EL (cell line): Measurements from ENCODE around the gene STPG2.
"Not testable (repeated sequence)": the region's sequence is repeated elsewhere in the genome, so short reads cannot be mapped to it uniquely, and the experiment has no call there.

ENCODE experiments used
- DNase-seq: peaks from one replicate; pipeline ENCODE4 v3.0.0-alpha.2; 2016

STPG2 gene

DNA sequence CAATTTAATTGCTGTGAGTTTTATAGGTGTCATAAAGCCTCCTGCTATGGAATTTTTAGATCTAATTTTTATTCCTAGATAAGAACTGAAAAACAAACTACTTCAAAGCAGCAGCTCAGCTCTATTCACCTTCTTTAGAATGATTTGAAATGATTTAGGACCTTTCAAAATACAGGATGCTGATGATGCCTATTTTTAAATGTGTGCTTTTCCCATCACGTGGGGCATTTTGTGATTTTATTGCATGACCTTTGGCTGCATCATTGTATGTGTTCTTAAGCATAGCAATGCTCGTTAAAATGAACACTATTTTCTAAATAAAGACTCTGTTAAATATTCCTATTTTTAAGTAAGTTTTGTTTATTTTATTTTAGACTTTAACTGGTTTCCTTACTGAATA is 537.3 kb downstream of the STPG2 start:
- DNase-seq, result no peak

DNA sequence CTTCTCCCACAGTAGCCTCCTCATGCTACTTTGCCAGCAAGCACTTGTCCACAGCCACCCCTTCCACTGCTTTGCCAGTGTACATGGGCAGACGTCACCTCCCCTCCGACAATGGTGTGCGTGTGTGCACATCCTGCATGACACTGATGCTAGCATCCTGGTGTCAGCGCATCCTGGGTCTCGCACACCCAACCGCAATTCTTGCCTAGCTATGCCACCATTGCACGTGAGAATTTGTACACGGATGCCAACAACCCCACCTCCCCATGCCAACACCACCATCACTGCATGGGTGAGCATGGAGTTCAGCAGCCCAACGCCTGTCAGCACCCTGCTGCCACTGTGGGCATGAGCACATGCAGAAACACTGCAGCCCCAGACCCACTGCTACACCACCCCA is 550.0 kb downstream of the STPG2 start:
- no peak for DNase-seq

DNA sequence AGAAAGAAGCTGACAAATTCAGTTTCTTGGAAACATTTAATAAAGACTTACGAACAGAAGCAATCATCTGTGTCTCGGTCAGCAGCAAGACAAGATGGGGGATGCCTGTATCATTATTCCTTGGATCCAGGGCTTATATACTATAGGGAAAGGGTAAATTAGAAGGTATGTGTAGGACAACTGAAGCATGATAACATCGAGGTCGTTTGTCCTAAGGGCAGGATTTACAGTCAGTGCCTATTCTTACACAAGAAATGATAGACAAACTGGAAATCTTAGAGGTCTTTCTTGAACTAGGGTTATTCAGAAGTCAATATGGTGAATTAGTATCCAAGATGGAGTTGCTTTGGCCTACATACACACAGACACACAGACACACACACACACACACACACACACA is 553.0 kb downstream of the STPG2 start:
- DNase-seq, result no peak

DNA sequence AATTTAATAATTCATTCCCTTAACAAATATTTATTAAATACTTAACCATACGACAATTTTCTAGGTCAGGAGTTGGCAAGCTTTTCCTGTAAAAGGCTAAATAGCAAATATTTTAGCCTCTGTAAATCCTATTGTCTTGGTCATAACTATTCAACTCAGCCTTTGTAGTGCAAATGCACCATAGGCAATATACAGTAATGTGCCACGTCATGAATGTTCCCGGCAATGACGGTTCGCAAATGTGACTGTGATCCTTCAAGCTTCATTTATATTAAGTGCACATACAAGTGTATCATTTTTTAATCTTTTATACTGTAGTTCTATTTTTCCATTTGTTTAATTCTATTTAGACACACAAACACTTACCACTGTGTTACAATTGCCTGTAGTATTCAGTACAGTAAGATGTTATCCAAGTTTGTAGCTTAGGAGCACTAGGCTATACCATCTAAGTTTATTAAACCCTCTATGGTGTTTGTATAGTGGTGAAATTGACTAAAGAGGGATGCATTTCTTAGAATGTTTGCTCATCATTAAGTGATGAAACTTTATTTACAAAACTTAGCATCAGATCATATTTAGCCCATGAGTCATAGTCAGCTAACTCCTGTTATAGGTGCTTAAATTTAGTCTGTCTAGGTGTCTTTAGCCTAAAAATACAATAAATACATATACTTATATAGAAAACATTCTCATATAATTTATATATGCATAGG is 553.6 kb downstream of the STPG2 start:
- no peak for DNase-seq

DNA sequence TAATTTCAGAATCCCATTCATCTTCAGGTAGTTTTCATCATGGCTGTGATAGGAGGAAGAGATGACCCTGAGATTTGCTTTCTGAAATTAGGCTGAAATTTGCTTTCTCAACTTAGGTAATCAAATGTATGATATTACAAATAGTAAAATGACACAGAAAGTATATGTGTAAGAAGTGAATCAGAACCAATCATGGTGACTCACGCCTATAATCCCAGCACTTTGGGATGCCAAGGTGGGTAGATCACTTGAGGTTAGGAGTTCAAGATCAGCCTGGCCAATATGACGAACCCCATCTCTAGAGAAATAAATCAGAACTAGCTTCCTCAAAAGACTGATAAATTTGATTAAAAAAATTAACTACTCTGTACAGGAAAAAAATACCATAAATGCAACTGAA is 555.4 kb downstream of the STPG2 start:
- DNase-seq, result no peak

DNA sequence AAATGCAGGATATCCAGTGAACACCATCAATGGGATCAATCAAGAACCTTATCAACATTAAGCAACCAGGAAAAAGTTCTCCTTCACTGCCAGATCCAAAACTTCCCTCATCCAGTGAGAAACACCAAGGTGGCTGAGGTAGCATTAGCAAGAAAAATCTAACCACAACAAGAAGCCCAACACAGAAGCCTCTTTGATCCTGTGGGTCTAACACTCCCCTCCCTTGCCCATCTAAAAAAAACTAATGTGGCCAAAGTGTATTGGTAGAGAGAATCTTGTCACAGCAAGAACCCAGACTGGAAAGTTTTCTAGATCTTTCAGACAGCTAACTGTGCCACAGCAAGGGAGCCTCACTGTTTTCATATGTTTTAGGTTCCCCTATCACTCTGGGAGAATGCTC is 558.0 kb downstream of the STPG2 start:
- DNase-seq, result no peak

DNA sequence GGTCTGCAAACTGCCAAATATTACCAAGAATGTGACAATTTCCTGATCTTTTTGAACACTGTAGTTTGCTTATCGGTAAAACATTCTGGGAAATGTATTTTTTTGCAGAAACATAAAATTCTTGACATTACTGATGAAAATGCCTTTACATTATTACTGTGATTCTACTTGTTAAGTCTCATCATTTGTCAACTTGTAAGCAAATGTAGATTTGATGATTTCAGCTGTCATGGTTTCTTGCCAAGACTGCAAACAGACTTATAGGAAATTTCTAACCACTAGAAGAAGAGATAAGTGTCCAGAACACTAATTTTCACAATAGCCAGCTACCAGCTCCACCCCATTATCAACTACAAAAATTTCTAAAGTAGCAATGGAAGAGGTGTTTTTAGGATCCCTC is 560.4 kb downstream of the STPG2 start:
- no peak for DNase-seq

DNA sequence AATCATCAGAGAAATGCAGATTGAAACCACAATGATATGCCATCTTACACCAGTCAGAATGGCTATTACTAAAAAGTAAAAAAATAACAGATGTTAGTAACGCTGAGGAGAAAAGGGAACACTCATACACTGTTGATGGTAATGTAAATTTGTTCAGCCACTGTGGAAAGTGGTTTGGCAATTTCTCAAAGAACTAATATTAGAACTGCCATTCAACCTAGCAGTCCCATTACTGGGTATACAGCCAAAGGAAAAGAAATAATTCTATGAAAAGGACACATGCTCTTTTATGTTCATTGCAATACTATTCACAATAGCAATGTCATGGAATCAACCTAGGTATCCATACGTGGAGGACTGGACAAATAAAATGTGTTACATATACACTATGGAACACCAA is 566.3 kb downstream of the STPG2 start:
- DNase-seq, result no peak

DNA sequence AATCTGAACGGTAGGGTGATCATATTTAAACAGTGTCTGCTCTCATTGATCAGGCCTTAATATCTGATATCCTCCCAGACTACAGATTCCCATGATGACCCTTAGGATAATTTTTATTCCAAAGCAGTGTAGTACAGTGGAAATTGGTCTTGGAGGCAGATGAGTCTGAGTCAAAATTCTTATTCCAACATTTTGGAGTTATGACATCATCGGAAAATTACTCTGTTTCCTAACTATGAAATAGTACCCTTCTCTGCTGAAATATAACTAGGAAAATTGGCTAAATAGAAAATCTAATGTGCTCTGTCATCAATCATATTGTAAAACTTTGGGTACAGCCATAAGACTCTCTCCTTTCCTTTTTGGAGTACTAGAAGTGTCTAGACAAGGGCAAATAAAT is 583.3 kb downstream of the STPG2 start:
- no peak for DNase-seq

DNA sequence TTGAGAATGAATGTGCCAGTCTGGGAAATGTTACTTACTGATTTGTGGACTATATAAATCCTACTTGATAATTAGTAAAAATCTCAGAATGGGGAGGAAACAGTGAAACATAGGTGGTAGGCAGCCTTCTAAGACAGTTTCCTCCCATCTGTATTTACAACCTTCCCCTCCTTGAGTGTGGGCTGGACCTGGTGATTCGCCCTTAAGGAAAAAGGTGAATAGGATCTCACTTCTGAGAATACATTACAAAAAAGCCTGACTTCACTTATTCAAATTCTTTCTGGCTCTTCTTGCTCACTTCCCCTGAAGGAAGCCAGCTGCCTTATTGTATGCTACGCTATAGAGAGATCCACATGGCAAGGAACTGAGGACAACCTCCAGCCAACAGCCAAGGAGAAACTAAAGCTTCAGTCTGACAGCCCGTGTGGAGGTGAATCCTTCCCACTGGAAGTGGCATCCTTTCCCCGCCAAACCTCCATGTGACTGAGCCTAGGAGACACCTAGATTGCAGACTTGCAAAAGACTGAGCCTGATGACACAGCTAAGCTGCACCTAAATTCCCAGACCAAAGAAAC is 585.0 kb downstream of the STPG2 start:
- DNase-seq, result no peak

DNA sequence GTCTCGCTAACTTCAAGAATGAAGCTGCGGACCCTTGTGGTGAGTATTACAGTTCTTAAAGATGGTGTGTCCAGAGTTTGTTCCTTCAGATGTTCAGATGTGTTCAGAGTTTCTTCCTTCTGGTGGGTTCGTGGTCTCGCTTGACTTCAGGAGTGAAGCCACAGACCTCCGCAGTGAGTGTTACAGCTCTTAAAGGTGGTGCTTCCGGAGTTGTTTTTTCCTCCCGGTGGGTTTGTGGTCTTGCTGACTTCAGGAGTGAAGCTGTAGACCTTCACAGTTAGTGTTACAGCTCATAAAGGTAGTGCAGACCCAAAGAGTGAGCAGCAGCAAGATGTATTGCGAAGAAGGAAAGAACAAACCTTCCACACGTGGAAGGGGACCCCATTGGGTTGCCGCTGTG is 592.6 kb downstream of the STPG2 start:
- not testable (repeated sequence) for DNase-seq

DNA sequence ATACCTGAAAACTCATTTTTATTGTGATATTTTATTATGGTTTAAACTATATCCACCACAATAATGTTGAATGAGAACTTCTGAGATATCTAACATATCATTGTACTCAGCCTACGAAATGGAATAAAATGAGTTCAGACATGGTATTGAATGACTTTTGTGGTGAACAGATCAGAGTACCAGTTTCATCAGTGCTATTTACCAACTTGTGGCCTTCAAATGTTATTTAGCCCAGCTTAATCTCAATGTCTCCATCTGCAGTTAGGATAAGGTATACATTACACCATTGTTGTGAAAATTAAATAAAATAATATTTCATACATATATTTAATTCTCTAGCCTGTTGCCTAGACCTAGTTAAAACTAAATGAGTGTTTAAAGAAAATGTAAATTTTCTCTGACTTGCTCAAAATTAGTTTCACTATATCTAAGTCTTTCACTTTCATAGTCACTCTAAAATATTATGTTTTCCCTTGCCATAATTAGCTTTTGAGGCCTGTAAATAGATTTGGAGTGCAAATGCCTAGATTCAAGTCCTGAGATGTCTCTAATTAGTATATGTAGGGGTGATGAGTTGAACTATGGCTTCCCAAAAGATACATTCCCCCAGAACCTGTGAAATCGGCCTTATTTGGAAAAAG is 594.2 kb downstream of the STPG2 start:
- DNase-seq, result no peak

DNA sequence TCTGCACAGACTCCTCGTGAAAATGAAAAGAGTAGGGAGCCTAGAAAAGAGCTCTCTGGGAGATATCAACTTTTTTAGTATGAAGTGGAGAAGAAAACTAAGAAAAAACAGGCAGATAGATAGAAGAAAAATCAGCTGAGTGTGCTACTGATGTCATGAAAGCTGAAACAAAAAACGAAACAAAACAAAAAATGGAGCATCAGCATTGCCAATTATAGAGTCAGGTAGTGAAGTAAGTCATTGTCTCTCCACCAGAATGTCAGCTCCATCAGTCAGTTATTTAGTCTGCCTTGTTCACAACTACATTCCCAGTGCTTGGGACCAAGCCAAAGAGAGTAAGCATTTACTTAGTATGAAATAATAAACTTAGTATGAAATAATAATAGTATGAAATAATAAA is 595.1 kb downstream of the STPG2 start:
- DNase-seq, result no peak

DNA sequence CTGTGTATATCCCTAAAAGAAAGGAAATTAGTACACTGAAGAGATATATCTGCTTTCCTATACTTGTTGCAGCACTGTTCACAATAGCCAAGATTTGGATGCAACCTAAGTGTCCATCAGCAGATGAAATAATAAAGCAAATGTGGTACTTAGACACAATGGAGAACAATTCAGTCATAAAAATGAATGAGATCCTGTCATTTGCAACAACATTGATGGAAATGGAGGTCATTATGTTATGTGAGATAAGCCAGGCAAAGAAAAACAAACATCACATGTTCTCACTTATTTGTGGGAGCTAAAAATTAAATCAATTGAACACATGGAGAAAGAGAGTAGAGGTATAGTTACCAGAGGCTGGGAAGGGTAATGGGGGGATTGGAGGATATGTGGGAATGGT is 611.9 kb downstream of the STPG2 start:
- no peak for DNase-seq

DNA sequence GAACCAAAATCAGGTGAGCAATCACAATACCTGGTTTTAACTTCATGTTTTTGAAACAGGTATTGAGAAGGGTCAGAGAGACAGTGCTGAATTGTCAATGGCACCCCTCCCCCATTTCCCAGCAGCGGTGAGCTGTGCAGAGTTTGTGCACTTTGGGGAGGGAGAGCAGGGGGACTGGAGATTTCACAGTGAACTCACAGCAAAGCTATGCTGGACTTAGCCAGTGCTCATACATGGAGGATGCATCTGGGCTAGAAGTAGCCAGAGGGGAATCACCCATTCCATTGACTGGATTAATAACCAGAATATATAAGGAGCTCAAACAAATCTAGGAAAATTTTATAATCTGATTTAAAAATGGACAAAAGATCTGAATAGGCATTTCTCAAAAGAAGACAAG is 612.6 kb downstream of the STPG2 start:
- DNase-seq, result no peak

DNA sequence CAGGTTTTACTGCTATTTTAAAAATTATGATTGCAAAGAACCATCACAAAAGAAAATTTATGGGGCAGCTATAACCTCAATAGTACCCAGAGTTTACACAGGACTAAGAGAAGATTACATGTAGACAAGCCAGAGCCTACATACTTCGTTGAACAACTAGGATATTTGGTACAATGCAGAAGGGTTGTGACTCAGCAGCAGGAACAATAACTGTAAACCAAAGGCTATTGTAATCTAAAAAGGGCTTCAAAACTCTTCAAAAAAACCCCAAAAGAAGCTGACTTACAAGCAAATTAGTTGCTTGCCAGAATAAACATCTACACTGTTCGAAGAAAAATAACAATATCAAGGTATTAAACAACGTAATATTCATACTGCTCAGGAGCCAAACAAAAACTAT is 618.0 kb downstream of the STPG2 start:
- DNase-seq, result no peak

DNA sequence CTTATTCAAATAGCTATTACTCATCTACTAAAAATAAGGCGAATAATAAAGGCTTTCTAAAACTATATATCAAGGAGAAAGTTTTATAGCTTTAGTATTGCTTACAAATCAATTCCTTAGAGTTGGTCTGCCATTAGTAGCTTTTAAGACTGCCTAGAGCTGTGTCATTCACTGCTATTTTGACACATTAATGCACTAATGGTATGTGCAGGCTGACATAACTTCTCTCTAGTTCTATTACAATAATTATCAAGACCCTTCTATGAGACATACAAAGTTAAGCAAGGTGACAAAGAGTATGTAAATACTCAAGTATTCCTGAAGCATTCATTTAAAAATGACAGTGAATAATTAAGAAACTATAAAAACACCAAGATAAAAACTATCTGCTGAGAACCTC is 625.3 kb downstream of the STPG2 start:
- DNase-seq, result no peak

DNA sequence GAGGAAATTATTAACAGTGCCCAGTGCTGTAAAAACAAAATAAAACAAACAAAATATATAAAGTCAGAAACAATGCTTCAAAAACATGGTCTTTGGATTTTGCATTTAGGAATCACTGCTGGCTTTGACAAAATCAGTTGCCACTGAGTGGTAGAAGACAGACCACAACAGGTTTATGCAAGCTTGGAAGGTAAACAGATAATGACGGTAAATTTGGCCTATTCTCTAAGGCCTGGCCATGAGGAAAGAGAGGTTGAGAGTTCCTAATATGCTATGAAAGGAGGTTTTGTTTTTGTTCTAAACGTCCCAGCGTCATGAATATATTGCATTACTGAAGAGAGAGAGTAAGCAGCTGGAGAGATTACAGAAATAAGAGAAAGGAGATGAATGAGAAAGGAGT is 629.4 kb downstream of the STPG2 start:
- no peak for DNase-seq
